Omental fat pad (tissue), 4 donors: ENCODE measurements around the gene MEPCE. TPM values are rescaled to one million over a fixed set of nuclear protein-coding genes. Genes with fewer than 3 reads are reported as not detected.

Experiments
- ATAC-seq: fragments of 150-250 bp; one replicate; pipeline ENCODE4 v1.9.1; 2016; ENCODE audit warnings: mild to moderate bottlenecking, moderate library complexity; ENCODE audit not compliant: low FRiP score
- DNase-seq: peaks from one replicate; pipeline ENCODE4 v3.0.0-alpha.2; 2019; ENCODE audit warnings: low spot score
- CTCF ChIP-seq, 3 donors: fragments of 450-650 bp; IDR thresholded peaks; one replicate each; pipeline ENCODE4 v1.5.1; 2016 to 2017; ENCODE audit warnings: antibody characterized with exemption in 3 of 3, mild to moderate bottlenecking in 3 of 3, moderate library complexity in 2 of 3
- total RNA-seq, 4 donors: library from RNA; depleted of rRNA; stranded (reverse); fragments of >200 nt; gene quantifications; one replicate each; pipeline ENCODE4 v1.1.0, GENCODE V29; 2016

The MEPCE gene
- total RNA-seq, 4 donors from 2014 or later: 23.6 to 49.5 (median 36.6) TPM

GRCh38 chr7:100467638-100468373 lies 38.2 kb downstream of the MEPCE start:
- ATAC-seq: no peak
- no peak for TF ChIP-seq CTCF (IDR thresholded peaks at IDR 0.05)
- DNase-seq: no peak

GRCh38 chr7:100469227-100470044 lies 39.8 kb downstream of the MEPCE start:
- peak in 2 of 3 donors; percentile 88 to 98 for TF ChIP-seq CTCF (IDR thresholded peaks at IDR 0.05)
- DNase-seq (peak; percentile 97), ATAC-seq (peak; percentile 63)

- no peak for TF ChIP-seq CTCF (IDR thresholded peaks at IDR 0.05)
- no peak for DNase-seq
- ATAC-seq: no peak
Measured at GRCh38 chr7:100471021-100471420, 41.4 kb downstream of the MEPCE start.

GRCh38 chr7:100472121-100472851 lies 42.7 kb downstream of the MEPCE start:
- ATAC-seq (peak; percentile 1), DNase-seq (no peak)
- TF ChIP-seq CTCF (IDR thresholded peaks at IDR 0.05): no peak

GRCh38 chr7:100472854-100473499 lies 43.3 kb downstream of the MEPCE start:
- DNase-seq (no peak), ATAC-seq (peak; percentile 74)
- no peak for TF ChIP-seq CTCF (IDR thresholded peaks at IDR 0.05)

GRCh38 chr7:100475549-100475948 lies 45.9 kb downstream of the MEPCE start:
- DNase-seq (no peak), ATAC-seq (no peak)
- no peak for TF ChIP-seq CTCF (IDR thresholded peaks at IDR 0.05)
